ENCODE measurements around the gene APOC4.
"Not testable (repeated sequence)": the region's sequence is repeated elsewhere in the genome, so short reads cannot be mapped to it uniquely, and the experiment has no call there.

APOC4 gene

DNA sequence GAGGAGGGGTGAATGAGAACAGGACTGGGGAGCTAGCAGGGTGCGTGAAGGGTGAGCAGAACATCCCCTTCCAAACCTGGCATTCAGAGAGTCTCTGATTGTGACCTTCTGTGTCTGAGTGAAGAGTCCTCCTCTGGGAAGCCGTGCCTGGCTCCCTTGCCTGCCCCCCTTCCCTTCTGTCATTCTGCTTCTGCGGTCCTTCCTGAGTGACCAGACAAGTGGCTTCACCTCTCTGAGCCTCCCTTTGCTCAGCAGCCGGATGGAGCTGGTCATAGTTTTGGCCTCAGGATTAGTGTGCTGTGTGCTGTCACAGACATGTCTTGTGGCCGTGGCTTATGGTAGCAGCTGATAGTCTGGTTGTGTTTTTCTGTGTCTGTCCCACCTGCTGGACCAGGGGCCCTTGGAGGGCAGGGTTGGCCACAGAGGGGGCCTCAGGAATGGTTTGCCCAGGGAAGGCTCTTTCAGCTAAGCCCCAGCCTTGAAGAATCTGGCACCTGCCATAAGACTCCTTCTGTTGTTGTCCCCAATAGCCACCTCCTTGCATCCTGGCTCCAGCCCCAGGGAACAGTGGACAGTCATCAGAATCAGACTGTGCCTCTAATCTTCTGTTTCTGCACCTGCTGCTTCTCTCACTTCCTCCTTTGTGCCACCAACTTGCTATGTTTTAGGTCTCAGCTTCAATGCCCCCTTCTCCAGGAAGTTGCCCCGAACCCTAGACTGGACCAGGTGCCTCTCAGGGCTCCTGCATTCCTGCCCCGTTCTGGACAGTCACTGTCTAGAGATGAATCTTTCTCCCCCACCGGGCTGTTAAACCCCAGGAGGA lies 19.1 kb downstream of the APOC4 start:
- DNase-seq = no peak

DNA sequence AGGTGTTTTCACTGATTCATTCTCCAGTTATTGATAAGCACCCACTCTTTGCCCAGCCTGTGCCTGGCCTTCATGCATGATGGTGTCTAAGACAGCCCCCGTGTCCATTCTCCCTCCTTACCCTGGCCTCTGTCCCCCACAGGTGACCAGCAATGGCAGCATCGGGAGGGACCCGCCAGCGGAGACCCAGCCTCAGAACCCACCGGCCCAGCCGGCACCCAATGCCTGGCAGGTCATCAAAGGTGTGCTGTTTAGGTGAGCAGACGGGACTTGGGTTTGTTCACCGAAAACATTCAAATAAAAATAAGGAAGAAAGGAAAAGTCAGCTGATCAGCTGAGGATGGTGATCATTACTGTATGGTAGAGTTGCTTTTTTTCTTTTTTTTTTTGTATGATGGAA lies 19.8 kb downstream of the APOC4 start:
- no peak for DNase-seq

DNA sequence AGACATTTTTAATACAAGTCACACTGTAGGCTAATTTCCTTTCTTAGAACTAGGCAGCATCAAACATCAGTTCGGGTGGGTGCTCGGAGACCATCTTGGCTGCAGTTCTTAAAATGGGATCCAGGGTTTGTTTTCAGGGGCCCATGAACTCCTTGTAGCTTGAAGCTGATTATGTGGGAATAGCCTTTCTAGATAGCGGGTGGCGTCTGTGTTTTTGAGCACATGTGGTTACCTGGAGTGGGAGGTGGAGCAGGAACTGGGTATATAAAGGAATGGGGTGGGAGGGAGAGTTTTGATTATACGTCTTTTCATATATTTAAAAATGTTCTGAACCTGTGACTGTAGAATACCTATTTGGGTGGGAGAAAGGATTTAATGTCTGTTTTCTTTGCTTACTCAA lies 26.1 kb downstream of the APOC4 start:
- DNase-seq = no peak

DNA sequence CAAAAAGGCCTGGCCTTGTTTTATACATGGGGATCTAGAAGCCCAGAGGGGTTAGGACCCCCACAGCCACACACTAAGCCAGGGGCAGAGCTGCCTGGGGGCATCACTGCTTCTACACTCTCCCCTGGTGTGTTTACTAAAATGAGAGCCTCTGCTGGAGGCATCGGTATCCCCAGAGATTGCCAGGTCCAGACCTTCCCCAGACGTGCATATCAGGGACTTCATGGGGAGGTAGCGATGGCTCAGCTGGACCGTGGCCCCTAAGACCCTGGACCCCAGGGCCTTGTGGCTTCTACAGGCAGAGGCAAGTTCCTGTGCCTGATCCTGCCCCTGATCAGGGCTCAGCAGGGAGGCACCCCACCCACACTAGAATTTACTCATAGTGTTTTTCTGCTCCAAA lies 26.6 kb downstream of the APOC4 start:
- DNase-seq = no peak

DNA sequence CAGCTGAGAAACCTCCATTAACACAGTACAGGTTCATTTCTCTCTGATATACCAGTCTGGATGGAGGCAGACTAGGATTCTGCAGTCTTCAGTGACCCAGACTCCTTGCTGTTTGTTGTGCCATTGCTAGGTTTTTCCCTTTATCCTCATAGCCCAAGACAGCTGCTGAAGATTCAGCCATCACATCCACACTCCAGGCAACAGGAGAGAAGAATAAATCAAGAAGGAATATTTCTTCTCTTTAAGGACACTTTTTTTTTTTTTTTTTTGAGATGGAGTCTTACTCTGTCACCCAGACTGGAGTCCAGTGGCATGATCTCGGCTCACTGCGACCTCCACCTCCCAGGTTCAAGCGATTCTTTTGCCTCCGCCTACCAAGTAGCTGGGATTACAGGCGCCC lies 27.4 kb downstream of the APOC4 start:
- no peak for DNase-seq

DNA sequence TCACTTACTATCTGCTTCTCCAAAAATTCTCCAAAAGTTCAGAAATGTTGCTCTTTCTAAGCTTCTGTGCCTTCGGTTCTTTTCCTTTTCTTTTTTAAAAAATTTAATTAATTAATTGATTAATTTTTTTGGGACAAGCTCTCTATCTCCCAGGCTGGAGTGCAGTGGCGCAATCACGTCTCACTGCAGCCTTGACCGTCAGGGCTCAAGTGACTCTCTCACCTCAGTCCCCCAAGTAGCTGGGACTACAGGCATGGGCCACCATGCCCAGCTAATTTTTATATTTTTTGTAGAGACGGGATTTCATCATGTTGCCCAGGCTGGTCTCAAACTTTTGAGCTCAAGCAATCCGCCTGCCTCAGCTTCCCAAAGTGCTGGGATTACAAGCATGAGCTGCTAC lies 29.4 kb downstream of the APOC4 start:
- not testable (repeated sequence) for DNase-seq

DNA sequence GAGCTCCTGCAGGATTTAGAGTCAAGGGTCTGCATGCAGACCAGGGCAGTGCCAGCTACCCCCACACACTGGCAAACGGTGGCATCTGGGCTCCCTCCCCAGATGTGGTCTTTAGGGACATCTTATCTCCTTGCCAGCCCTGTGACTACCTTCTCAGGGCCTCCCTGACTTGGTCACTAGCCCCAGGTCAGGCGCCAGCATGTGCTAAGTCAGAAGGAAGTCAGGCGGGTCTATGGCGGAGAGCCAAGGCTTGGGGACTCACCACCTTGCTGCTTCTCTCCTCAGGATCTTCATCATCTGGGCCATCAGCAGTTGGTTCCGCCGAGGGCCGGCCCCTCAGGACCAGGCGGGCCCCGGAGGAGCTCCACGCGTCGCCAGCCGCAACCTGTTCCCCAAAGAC lies 30.8 kb downstream of the APOC4 start:
- DNase-seq = no peak

DNA sequence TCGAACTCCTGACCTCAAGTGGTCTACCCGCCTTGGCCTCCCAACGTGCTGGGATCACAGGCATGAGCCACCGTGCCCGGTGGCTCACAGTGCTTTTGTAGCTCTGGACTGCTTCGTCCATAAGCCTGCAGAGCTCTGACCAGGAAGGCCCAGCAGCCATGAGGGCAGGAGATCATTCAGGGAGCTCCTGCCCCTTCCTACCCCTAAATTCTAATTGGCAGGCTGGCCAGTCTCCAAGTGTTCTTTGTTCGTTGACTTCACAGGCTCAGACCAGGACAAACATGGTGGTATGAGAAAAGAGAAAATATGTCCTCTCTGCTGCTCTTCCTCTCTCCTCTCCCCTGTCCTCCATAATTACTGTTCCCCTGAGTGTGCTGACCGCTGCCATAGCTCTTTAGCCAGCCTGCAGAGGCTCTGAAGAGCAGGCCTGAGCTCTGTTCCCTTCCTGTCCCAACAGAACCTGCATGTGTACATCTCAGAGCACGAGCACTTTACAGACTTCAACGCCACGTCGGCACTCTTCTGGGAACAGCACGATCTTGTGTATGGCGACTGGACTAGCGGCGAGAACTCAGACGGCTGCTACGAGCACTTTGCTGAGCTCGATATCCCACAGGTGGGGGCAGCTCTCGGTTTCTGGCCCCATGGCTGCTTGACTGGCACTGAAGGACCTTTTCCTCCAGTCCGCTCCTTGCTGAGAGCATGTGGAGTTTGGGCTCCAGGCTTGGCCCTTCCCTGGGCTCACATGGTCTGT lies 32.1 kb downstream of the APOC4 start:
- no peak for DNase-seq

DNA sequence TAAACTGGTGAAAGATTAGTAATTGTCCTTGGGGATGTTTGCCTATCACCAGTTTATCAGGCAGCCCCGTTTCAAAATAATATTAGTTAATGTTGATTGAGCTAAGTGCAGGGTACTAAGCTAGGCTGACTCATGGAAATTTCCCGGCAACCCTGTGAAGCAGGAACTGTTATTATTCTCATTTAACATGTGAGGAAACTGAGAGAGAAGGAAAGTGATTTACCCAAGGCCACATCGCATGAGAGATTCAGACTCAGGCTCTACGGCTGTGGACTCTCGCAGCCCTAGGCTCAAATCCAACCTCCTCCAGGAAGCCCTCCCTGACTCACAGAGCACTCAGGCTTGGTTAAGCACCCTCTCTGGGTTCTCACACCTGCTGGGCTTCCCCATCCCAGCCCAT lies 32.8 kb downstream of the APOC4 start:
- no peak for DNase-seq

DNA sequence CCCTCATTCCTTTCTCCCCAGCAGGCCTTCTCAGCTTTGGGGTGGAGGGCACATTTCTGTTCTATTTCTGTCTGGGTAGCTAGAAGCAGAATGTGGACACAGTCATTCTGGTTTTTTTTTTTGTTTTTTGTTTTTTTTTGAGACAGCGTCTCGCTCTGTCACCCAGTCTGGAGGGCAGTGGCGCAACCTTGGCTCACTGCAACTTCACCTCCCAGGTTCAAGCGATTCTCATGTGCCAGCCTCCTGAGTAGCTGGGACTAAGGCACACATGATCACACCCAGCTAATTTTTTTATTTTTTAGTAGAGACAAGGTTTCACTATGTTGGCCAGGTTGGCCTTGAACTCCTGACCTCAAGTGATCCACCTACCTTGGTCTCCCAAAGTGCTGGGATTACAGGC lies 33.4 kb downstream of the APOC4 start:
- no peak for DNase-seq

DNA sequence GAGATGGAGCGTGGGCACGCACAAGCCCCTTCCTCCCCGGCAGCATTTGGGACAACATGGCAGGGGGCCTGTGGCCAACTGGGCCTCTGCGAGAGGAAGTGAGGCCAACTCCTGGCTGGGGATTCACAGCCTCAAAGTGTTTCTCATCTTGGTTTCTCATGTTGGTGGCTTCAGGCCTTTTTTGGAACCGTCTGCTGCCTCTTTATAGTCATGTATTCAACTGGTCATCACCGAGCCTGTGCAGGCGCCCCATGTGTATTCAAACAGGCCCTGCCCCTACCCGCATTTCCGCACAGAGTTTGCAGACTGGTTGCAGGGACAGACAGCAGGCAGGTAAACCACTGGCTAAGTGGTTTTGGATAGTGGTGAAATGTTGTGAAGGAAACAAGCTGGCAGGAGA lies 42.0 kb downstream of the APOC4 start:
- no peak for DNase-seq

DNA sequence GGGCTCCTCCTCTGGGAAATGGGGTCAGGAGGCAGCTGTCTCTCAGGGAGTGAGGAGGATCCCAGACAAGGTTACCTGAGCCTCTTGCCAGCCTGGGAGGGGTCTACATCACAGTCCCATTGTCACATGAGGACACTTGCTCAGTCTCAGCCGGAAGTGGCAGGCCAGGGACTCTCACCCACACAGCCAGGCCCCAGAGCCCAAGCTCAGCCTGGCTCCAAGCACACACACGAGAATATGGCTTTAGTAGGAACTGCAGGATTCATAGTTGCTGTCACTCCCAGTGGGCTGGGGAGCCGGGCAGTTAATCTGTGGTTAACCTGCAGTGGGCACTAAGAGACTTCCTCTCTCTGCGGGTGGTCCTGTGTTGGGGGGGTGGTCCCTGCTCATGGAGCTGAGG lies 43.4 kb downstream of the APOC4 start:
- no peak for DNase-seq

DNA sequence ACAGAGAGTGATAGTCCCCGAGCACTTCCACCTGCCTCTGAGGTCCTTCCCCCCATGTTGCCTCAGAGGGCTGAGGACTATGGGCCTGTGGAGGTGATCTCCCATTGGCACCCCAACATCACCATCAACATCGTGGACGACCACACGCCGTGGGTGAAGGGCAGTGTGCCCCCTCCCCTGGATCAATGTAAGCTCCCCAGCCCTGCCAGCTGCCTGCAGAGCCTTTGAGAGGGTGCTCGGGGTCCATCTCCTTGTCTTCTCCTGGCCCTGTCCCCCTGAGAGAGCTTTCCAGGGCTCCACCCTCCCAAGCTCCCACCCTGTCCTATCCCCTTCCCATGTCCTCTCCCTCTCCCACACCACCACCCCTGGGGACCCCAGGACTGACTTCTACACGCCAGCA lies 44.4 kb downstream of the APOC4 start:
- no peak for DNase-seq

DNA sequence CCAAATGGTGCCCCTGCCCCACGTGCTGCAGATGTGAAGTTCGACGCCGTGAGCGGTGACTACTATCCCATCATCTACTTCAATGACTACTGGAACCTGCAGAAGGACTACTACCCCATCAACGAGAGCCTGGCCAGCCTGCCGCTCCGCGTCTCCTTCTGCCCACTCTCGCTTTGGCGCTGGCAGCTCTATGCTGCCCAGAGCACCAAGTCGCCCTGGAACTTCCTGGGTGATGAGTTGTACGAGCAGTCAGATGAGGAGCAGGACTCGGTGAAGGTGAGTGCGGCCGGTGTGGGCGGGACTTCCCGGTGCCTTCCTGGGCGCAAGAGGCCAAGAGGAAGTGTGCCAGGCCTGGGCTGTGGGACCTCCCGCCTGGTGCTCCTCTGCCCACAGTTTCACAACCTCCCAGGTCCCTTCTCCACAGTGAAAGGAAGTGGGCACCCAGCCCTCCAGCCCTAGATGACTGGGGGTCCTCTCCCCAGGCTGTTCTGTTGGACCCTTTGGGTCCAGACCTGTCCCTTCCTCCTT lies 45.2 kb downstream of the APOC4 start:
- DNase-seq = no peak

DNA sequence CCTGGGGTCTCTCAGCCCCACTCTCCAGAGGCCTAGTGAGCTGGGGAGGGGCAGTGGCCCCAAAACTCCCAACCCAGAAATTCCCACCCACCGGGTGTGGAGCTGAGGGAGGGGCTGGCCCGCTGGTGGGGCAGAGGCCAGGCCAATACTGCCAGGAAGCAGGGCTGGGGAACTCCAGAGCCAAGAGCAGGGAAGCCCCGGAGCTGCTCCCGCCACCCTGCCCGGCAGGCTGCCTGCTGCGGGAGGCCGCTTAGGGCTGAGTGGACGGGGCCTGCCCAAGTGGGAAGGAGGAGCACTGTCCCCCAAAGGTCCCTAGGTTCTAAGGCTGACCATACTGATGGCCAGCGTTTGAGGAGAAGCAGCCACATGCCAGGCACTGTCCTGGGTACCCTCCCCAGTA lies 46.2 kb downstream of the APOC4 start:
- DNase-seq = no peak

DNA sequence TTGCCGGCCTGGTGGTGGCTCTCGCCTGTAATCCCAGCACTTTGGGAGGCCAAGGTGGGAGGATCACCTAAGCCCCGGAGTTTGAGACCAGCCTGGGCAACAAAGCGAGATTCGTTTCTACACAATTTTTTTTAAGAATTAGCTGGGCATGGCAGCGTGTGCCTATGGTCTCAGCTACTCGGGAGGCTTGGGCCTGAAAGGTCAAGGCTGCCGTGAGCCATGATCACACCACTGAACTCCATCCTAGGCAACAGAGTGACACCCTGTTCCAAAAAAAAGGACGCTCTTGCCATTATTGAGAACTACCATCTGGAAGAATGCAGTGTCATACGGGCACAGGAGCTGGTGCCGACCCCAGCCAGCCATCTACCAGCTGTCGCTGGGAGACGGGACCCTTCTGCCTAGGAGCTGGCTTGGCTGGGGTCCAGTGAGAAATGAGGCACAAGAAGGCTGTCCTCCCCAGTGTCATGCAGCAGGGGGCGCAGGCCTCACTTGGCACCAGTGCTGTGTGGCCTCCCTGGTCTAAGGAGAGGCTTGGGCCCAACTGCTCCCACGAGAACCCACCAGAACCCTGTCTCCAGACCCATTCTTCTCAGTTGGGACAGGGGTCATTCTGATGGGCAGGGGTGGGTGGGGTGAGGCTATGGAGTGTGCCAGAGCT lies 47.0 kb downstream of the APOC4 start:
- DNase-seq = no peak

DNA sequence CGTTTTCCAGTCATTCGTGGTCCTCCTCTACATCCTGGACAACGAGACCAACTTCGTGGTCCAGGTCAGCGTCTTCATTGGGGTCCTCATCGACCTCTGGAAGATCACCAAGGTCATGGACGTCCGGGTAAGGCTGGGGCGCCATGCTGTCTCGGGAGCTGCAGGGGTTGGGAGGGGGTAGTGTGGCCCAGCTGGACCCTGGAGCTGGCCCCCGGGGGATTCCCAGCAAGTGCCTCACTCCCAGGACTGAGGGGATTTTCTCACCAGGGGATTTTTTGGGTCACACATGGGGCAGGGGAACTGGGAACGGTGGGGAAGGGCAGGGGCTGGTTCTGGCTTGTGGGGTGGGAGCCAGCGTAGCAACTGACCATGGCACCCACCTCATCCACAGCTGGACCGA lies 48.4 kb downstream of the APOC4 start:
- no peak for DNase-seq

DNA sequence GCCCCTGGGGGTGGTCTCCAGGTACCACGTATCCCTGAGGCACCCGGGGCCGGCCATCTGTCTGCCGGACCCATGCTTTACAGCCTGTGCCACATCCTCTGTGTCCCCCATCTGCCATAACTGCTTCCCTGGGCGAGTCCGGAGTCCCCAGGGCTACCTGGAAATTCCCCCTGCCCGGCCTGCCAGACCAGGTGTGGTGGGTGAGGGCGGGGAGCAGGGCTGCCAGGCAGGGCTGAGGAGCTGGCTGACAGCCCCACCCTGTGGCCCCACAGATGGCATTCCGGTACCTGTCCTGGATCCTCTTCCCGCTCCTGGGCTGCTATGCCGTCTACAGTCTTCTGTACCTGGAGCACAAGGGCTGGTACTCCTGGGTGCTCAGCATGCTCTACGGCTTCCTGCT lies 48.9 kb downstream of the APOC4 start:
- no peak for DNase-seq

DNA sequence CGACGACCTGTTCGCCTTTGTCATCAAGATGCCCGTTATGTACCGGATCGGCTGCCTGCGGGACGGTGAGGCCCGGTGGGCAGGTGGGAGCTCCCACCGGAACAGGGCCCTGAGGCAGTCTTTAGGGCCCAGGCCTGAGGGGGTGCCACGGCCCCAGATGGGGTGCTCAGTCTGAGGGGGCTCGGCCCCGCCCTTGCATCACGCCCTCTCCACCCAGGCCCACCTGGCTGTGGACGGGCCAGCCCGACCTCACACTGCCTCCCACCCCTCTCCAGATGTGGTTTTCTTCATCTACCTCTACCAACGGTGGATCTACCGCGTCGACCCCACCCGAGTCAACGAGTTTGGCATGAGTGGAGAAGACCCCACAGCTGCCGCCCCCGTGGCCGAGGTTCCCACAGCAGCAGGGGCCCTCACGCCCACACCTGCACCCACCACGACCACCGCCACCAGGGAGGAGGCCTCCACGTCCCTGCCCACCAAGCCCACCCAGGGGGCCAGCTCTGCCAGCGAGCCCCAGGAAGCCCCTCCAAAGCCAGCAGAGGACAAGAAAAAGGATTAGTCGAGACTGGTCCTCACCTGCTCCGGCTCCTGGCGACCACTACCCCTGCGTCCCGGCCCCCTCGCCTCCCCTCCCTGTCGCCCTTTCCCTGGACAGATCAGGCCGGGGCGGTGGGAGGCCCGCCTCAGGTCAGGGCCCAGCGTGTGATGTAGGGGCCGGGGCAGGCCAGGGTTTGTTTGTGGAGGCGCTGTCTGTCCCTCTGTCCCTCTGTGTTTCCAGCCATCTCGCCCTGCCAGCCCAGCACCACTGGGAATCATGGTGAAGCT lies 50.5 kb downstream of the APOC4 start:
- no peak for DNase-seq

DNA sequence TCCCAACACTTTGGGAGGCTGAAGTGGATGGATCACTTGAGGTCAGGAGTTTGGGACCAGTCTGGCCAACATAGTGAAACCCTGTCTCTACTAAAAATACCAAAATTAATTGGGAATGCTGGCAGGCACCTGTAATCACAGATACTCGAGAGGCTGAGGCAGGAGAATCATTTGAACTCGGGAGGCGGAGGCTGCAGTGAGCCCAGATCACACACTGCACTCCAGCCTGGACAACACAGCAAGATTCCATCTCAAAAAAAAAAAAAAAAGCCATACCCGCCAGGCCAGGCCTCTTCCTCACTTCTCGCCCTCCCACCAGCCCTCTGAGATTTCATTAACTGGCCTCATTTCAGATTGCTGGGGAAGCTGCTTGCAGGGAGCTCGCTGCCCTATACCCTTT lies 51.5 kb downstream of the APOC4 start:
- no peak for DNase-seq

DNA sequence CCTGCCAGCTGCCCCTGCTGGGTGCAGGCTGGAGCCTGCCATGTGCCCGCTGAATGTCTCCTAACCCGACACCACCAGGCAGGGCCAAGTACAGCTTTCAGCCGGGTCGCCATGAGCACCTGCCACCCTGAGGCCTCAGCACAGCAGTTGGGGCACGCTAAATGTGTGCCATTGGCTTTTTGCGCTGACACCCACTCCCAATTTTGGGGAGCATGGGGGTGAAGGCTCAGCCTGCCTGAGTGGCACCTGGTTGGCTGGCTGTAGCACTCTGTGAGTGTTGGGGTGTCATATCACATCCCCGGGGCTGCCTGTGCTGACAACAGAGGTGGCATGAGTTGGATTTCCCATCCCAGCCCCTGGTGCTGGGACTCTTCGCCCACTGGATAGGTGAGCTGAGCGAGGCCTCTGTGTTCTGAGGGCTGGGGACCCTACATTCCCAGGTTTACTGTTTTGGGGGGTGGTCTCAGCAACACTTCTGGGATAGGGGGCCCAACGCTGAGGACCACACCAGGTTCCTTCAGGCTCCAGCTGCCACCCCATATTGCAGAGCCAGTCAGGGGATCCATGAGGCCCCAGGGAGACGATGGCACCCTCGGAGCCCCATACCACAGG lies 52.0 kb downstream of the APOC4 start:
- DNase-seq = no peak
